WTC11 (cell line): Measurements from ENCODE around the gene SLC35F1. TPM values are rescaled to one million over a fixed set of nuclear protein-coding genes. Genes with fewer than 3 reads are reported as not detected.

Experiments
- ATAC-seq: fragments of 200-7000 bp; cut with Tn5 transposase; 2 replicates; pipeline ENCODE4 v1.10.0; 2021; ENCODE audit warnings: mild to moderate bottlenecking, moderate library complexity
- CTCF ChIA-PET: fragments of 300-600 bp; sonication (Branson Sonifier 250); formaldehyde crosslinking; loops from one replicate; lab custom pipeline; 2021; ENCODE audit warnings: antibody characterized with exemption; lab: Charles Lee
- POLR2A ChIA-PET: fragments of 350-600 bp; sonication (Branson Sonifier 250); formaldehyde crosslinking; loops from one replicate; lab custom pipeline; 2021; ENCODE audit warnings: antibody characterized with exemption; lab: Charles Lee
- DNase-seq: peaks from one replicate; pipeline ENCODE4 v3.0.0; 2021; ENCODE audit warnings: low spot score
- H3K27ac Mint-ChIP-seq: 2 replicates; pipeline ENCODE4 v1.8.0; 2021; ENCODE audit warnings: mixed read lengths
- H3K27me3 Mint-ChIP-seq: 2 replicates; pipeline ENCODE4 v1.8.0; 2021; ENCODE audit warnings: low read depth, mild to moderate bottlenecking, moderate library complexity, mixed read lengths
- H3K36me3 Mint-ChIP-seq: 2 replicates; pipeline ENCODE4 v1.8.0; 2021; ENCODE audit warnings: mixed read lengths
- H3K4me1 Mint-ChIP-seq: 2 replicates; pipeline ENCODE4 v1.8.0; 2022; ENCODE audit warnings: mixed read lengths
- H3K4me3 Mint-ChIP-seq: 2 replicates; pipeline ENCODE4 v1.8.0; 2021; ENCODE audit warnings: mild to moderate bottlenecking, moderate library complexity, mixed read lengths
- H3K9me3 Mint-ChIP-seq: 2 replicates; pipeline ENCODE4 v1.8.0; 2021; ENCODE audit warnings: mixed read lengths
- AFF4 ChIP-seq: sonication (generic); formaldehyde crosslinking; IDR thresholded peaks from 2 replicates; pipeline ENCODE4 v1.8.1; 2023; ENCODE audit warnings: mild to moderate bottlenecking, missing genetic modification reagents, borderline replicate concordance
- CBFB ChIP-seq: sonication (generic); formaldehyde crosslinking; IDR thresholded peaks from 2 replicates; pipeline ENCODE4 v1.8.1; 2022; ENCODE audit warnings: mild to moderate bottlenecking, low read depth, missing genetic modification reagents
- CDX4 ChIP-seq: fragments of 250-450 bp; sonication (Bioruptor Pico); IDR thresholded peaks from 2 replicates; pipeline ENCODE4 v1.9.0; 2021; ENCODE audit warnings: moderate library complexity, mild to moderate bottlenecking, inconsistent platforms, borderline replicate concordance
- ELF4 ChIP-seq: sonication (generic); formaldehyde crosslinking; IDR thresholded peaks from 2 replicates; pipeline ENCODE4 v1.8.1; 2022; ENCODE audit warnings: low read depth, mild to moderate bottlenecking, moderate library complexity, missing genetic modification reagents
- GRHL2 ChIP-seq: fragments of 250-450 bp; sonication (Bioruptor Pico); IDR thresholded peaks from 2 replicates; pipeline ENCODE4 v1.8.0; 2022; ENCODE audit warnings: mild to moderate bottlenecking, moderate library complexity; ENCODE audit not compliant: insufficient replicate concordance, severe bottlenecking
- IRF2 ChIP-seq: sonication (generic); formaldehyde crosslinking; IDR thresholded peaks from 2 replicates; pipeline ENCODE4 v1.8.0; 2022; ENCODE audit warnings: low read depth, missing genetic modification reagents, borderline replicate concordance
- KAT7 ChIP-seq: sonication (generic); formaldehyde crosslinking; IDR thresholded peaks from 2 replicates; pipeline ENCODE4 v1.8.1; 2023; ENCODE audit warnings: missing genetic modification reagents, mild to moderate bottlenecking, borderline replicate concordance
- MAX ChIP-seq: sonication (generic); formaldehyde crosslinking; IDR thresholded peaks from 2 replicates; pipeline ENCODE4 v1.8.0; 2022; ENCODE audit warnings: mild to moderate bottlenecking, missing genetic modification reagents
- MXD4 ChIP-seq: fragments of 250-450 bp; sonication (Bioruptor Pico); IDR thresholded peaks from 2 replicates; pipeline ENCODE4 v1.8.0; 2021; ENCODE audit warnings: mild to moderate bottlenecking, moderate library complexity, borderline replicate concordance
- NFATC4 ChIP-seq: fragments of 250-450 bp; sonication (Bioruptor Pico); IDR thresholded peaks from 2 replicates; pipeline ENCODE4 v1.9.0; 2021; ENCODE audit warnings: mild to moderate bottlenecking
- SMAD3 ChIP-seq: sonication (generic); formaldehyde crosslinking; IDR thresholded peaks from 2 replicates; pipeline ENCODE4 v1.8.0; 2022; ENCODE audit warnings: missing genetic modification reagents, mild to moderate bottlenecking, borderline replicate concordance
- SOX15 ChIP-seq: fragments of 250-450 bp; sonication (Bioruptor Pico); IDR thresholded peaks from 2 replicates; pipeline ENCODE4 v1.9.0; 2021; ENCODE audit warnings: mild to moderate bottlenecking
- SP1 ChIP-seq: sonication (generic); formaldehyde crosslinking; conservative IDR thresholded peaks from 2 replicates; pipeline ENCODE4 v1.8.1; 2022; ENCODE audit warnings: missing genetic modification reagents
- TEAD4 ChIP-seq: sonication (generic); formaldehyde crosslinking; IDR thresholded peaks from 2 replicates; pipeline ENCODE4 v1.8.0; 2022; ENCODE audit warnings: mild to moderate bottlenecking, missing genetic modification reagents
- TP53 ChIP-seq: sonication (generic); formaldehyde crosslinking; IDR thresholded peaks from 2 replicates; pipeline ENCODE4 v1.8.1; 2023; ENCODE audit warnings: mild to moderate bottlenecking, missing genetic modification reagents
- USF2 ChIP-seq: sonication (generic); formaldehyde crosslinking; IDR thresholded peaks from 2 replicates; pipeline ENCODE4 v1.8.1; 2023; ENCODE audit warnings: mild to moderate bottlenecking, missing genetic modification reagents, moderate library complexity
- ZBTB43 ChIP-seq: sonication (generic); formaldehyde crosslinking; IDR thresholded peaks from 2 replicates; pipeline ENCODE4 v1.8.1; 2023; ENCODE audit warnings: mild to moderate bottlenecking, missing genetic modification reagents
- ZNF121 ChIP-seq: sonication (generic); formaldehyde crosslinking; IDR thresholded peaks from 2 replicates; pipeline ENCODE4 v1.8.0; 2023; ENCODE audit warnings: missing genetic modification reagents
- ZNF263 ChIP-seq: sonication (generic); formaldehyde crosslinking; IDR thresholded peaks from 2 replicates; pipeline ENCODE4 v1.8.1; 2022; ENCODE audit warnings: low read depth, mild to moderate bottlenecking, moderate library complexity, missing genetic modification reagents
- ZNF532 ChIP-seq: fragments of 250-450 bp; sonication (Bioruptor Pico); IDR thresholded peaks from 2 replicates; pipeline ENCODE4 v1.9.0; 2021; ENCODE audit warnings: mild to moderate bottlenecking, borderline replicate concordance
- total RNA-seq: library from RNA; stranded (reverse); gene quantifications from 3 replicates; pipeline ENCODE4 v1.2.3, GENCODE V29; 2021

Gene SLC35F1
- total RNA-seq, 1 experiment from 2014 or later = 11.0 TPM

- Mint-ChIP-seq H3K9me3 (no peaks in the 10 kb centered on the region), H3K4me1 (peaks cover 23% of the 10 kb centered on the region), H3K27me3 (no peaks in the 10 kb centered on the region), H3K4me3 (no peak overlapping the region), H3K27ac (no peak overlapping the region), H3K36me3 (no peaks in the 10 kb centered on the region)
- TF ChIP-seq CDX4 (CRISPR knock-in tag) = no peak
- TF ChIP-seq IRF2 (CRISPR knock-in tag) = no peak
- TF ChIP-seq SP1 (CRISPR knock-in tag) = no peak
- no peak for TF ChIP-seq TP53 (CRISPR knock-in tag)
- no peak for TF ChIP-seq SMAD3
- TF ChIP-seq ZNF532 (CRISPR knock-in tag) = no peak
- no peak for TF ChIP-seq USF2 (CRISPR knock-in tag)
- no peak for TF ChIP-seq TEAD4 (CRISPR knock-in tag)
- TF ChIP-seq CBFB (CRISPR knock-in tag) = no peak
- no peak for TF ChIP-seq KAT7 (CRISPR knock-in tag)
- no peak for TF ChIP-seq MXD4 (CRISPR knock-in tag)
- ChIA-PET POLR2A (no interaction called here), CTCF (no interaction called here)
- ATAC-seq (no peak), DNase-seq (no peak)
Observed at GRCh38 chr6:118163542-118163941, 256.5 kb downstream of the SLC35F1 start.

GRCh38 chr6:118165500-118165899, 258.4 kb downstream of the SLC35F1 start:
- Mint-ChIP-seq H3K27me3 (no peaks in the 10 kb centered on the region), H3K27ac (no peak overlapping the region), H3K9me3 (no peaks in the 10 kb centered on the region), H3K4me3 (no peak overlapping the region), H3K36me3 (no peaks in the 10 kb centered on the region), H3K4me1 (peaks cover 9% of the 10 kb centered on the region)
- ChIA-PET CTCF (no interaction called here), POLR2A (no interaction called here)
- ATAC-seq (no peak), DNase-seq (no peak)
- TF ChIP-seq ELF4 (CRISPR knock-in tag) (no peak), GRHL2 (CRISPR knock-in tag) (no peak), TEAD4 (CRISPR knock-in tag) (no peak), ZNF532 (CRISPR knock-in tag) (no peak), ZBTB43 (CRISPR knock-in tag) (no peak), AFF4 (CRISPR knock-in tag) (no peak), ZNF121 (CRISPR knock-in tag) (no peak), MAX (CRISPR knock-in tag) (no peak), ZNF263 (no peak), NFATC4 (CRISPR knock-in tag) (no peak), SOX15 (no peak)
